Pons (tissue), 1 donor: ENCODE measurements around the gene PLA2G4F.
A peak's percentile ranks its signal among the peaks of the same experiment; 100 is the strongest.

Experiments used
- DNase-seq: peaks from one replicate; pipeline ENCODE4 v3.0.0-alpha.2; 2016; ENCODE audit warnings: low spot score

PLA2G4F gene

GRCh38 chr15:42148808-42149492 lies 7.5 kb downstream of the PLA2G4F start:
- DNase-seq: no peak

GRCh38 chr15:42147431-42147735 lies 9.1 kb downstream of the PLA2G4F start:
- no peak for DNase-seq

- DNase-seq: no peak
Measured at GRCh38 chr15:42146551-42147430, 9.6 kb downstream of the PLA2G4F start.

GRCh38 chr15:42145546-42146455 lies 10.6 kb downstream of the PLA2G4F start:
- no peak for DNase-seq

- DNase-seq: no peak
Measured at GRCh38 chr15:42144841-42145375, 11.5 kb downstream of the PLA2G4F start.

- no peak for DNase-seq
Measured at GRCh38 chr15:42143866-42144625, 12.4 kb downstream of the PLA2G4F start.

- DNase-seq: no peak
Measured at GRCh38 chr15:42143356-42143755, 13.1 kb downstream of the PLA2G4F start.

- no peak for DNase-seq
Measured at GRCh38 chr15:42141795-42142667, 14.4 kb downstream of the PLA2G4F start.

- DNase-seq: no peak
Measured at GRCh38 chr15:42141246-42141645, 15.2 kb downstream of the PLA2G4F start.

- no peak for DNase-seq
Measured at GRCh38 chr15:42140383-42141070, 15.9 kb downstream of the PLA2G4F start.

- DNase-seq: no peak
Measured at GRCh38 chr15:42139596-42139995, 16.8 kb downstream of the PLA2G4F start.

- DNase-seq: no peak
Measured at GRCh38 chr15:42138968-42139386, 17.5 kb downstream of the PLA2G4F start.

GRCh38 chr15:42138411-42138810 lies 18.0 kb downstream of the PLA2G4F start:
- DNase-seq: no peak

GRCh38 chr15:42137461-42138261 lies 18.8 kb downstream of the PLA2G4F start:
- peak; percentile 66 for DNase-seq

GRCh38 chr15:42136513-42136912 lies 19.9 kb downstream of the PLA2G4F start:
- DNase-seq: no peak

- DNase-seq: no peak
Measured at GRCh38 chr15:42135351-42135750, 21.1 kb downstream of the PLA2G4F start.

- DNase-seq: no peak
Measured at GRCh38 chr15:42134617-42135245, 21.7 kb downstream of the PLA2G4F start.

- peak; percentile 19 for DNase-seq
Measured at GRCh38 chr15:42133886-42134502, 22.4 kb downstream of the PLA2G4F start.
